PC-3 (cell line): Measurements from ENCODE around the gene ENPP3. TPM values are rescaled to one million over a fixed set of nuclear protein-coding genes. Genes with fewer than 3 reads are reported as not detected.

ENCODE experiments used
- ATAC-seq: fragments of 200-7000 bp; cut with Tn5 transposase; 2 replicates; pipeline ENCODE4 v1.9.1; 2020; ENCODE audit warnings: mild to moderate bottlenecking, moderate library complexity
- BruUV-seq: library from RNA; stranded (reverse); fragments of 400-500 nt; replicated peaks from 2 replicates; lab custom pipeline; 2021; lab: Mats Ljungman, UMichigan
- CTCF ChIA-PET: fragments of 300-600 bp; sonication (Branson Sonifier 250); formaldehyde crosslinking; loops from one replicate; lab custom pipeline; 2022; ENCODE audit warnings: antibody characterized with exemption; lab: Charles Lee
- POLR2A ChIA-PET: fragments of 300-600 bp; sonication (Branson Sonifier 250); formaldehyde crosslinking; loops from one replicate; lab custom pipeline; 2022; ENCODE audit warnings: antibody characterized with exemption; ENCODE audit not compliant: unreplicated experiment; lab: Charles Lee
- DNase-seq: peaks from one replicate; pipeline ENCODE4 v3.0.0-alpha.2; 2015
- H2AFZ ChIP-seq: fragments of 300-600 bp; sonication (generic); 2 replicates; pipeline ENCODE4 v1.6.0; 2016; ENCODE audit warnings: antibody characterized with exemption, low read length
- H3F3A ChIP-seq: fragments of 300-600 bp; sonication (generic); one replicate; pipeline ENCODE4 v1.6.0; 2017; ENCODE audit warnings: antibody characterized with exemption, low read length, control low read depth, mild to moderate bottlenecking; ENCODE audit not compliant: unreplicated experiment
- H3K27ac ChIP-seq: fragments of 300-600 bp; sonication (generic); 2 replicates; pipeline ENCODE4 v1.5.1; 2016; ENCODE audit warnings: mild to moderate bottlenecking, low read length
- H3K27me3 ChIP-seq: fragments of 300-600 bp; sonication (generic); 2 replicates; pipeline ENCODE4 v1.6.1; 2016; ENCODE audit warnings: low read length, mixed read lengths
- H3K36me3 ChIP-seq: fragments of 300-600 bp; sonication (generic); 2 replicates; pipeline ENCODE4 v1.6.1; 2016; ENCODE audit warnings: low read depth, mixed run types, low read length, mixed read lengths
- H3K4me1 ChIP-seq: fragments of 300-600 bp; sonication (generic); 2 replicates; pipeline ENCODE4 v1.5.1; 2016; ENCODE audit warnings: low read length; ENCODE audit not compliant: insufficient read depth
- H3K4me2 ChIP-seq: fragments of 300-600 bp; sonication (generic); 2 replicates; pipeline ENCODE4 v1.6.0; 2016; ENCODE audit warnings: low read length
- H3K4me3 ChIP-seq: fragments of 300-600 bp; sonication (generic); 2 replicates; pipeline ENCODE4 v1.5.1; 2016; ENCODE audit warnings: mild to moderate bottlenecking, low read length, mixed read lengths
- H3K79me2 ChIP-seq: fragments of 300-600 bp; sonication (generic); 2 replicates; pipeline ENCODE4 v1.6.1; 2017; ENCODE audit warnings: low read length, mixed read lengths
- H3K9ac ChIP-seq: fragments of 300-600 bp; sonication (generic); 2 replicates; pipeline ENCODE4 v1.6.0; 2016; ENCODE audit warnings: mild to moderate bottlenecking, low read length
- H3K9me2 ChIP-seq: fragments of 300-600 bp; sonication (generic); replicated peaks from 2 replicates; pipeline ENCODE4 v1.6.1; 2016; ENCODE audit warnings: mixed run types, low read length, mixed read lengths
- H3K9me3 ChIP-seq: fragments of 300-600 bp; sonication (generic); 2 replicates; pipeline ENCODE4 v1.6.1; 2016; ENCODE audit warnings: low read length, mixed read lengths
- H4K20me1 ChIP-seq: fragments of 300-600 bp; sonication (generic); 2 replicates; pipeline ENCODE4 v1.6.1; 2016; ENCODE audit warnings: low read length, mixed read lengths
- EZH2 ChIP-seq: fragments of 300-600 bp; sonication (generic); IDR thresholded peaks from one replicate; pipeline ENCODE4 v1.6.1; 2017; ENCODE audit warnings: antibody characterized with exemption, mild to moderate bottlenecking, low read length; ENCODE audit not compliant: unreplicated experiment
- EZH2phosphoT487 ChIP-seq: fragments of 300-600 bp; sonication (generic); IDR thresholded peaks from 2 replicates; pipeline ENCODE4 v1.6.1; 2018; ENCODE audit warnings: mild to moderate bottlenecking, antibody characterized with exemption, low read length, borderline replicate concordance
- intact Hi-C: fragments of 100-400 bp; cut with micrococcal nuclease; formaldehyde crosslinking; loops from 2 replicates; pipeline ENCODE4 v1.9.0; 2023
- total RNA-seq: library from RNA; depleted of rRNA; stranded (reverse); fragments of >200 nt; gene quantifications from 2 replicates; pipeline ENCODE4 v1.2.3, GENCODE V29; 2014
- TF ChIP-seq, protein P1 (sequence below): fragments of 300-600 bp; sonication (generic); conservative IDR thresholded peaks from 2 replicates; pipeline ENCODE4 v1.5.1; 2017; ENCODE audit warnings: antibody characterized with exemption, low read depth, mild to moderate bottlenecking, low read length

Gene ENPP3
- total RNA-seq, 1 experiment from 2014 or later, result 0.18 TPM

DNA sequence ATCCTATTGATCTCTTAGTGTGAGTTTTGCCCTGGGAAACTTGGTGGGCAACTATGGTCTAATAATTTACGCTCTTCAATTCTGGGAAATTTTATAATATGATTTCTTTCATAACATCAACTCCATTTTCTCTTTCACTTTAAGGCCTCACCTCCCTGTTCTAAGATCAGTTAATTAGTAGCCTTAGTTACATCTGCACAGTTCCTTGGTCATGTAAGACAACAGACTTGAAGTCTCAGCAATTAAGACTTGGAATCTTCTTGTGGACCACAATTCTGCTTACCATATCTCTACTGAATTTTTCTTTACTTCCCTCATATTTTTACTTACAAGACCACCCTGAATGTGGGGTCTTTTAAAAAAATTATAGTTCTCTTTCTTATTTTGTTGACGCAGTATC, 8.7 kb downstream of the ENPP3 start:
- Histone ChIP-seq H3K36me3 (no peaks in the 10 kb centered on the region), H3K9ac (no peak overlapping the region), H4K20me1 (no peaks in the 10 kb centered on the region), H3K27me3 (no peaks in the 10 kb centered on the region), H3F3A (no peaks in the 10 kb centered on the region), H3K9me2 (no peaks in the 10 kb centered on the region), H3K4me1 (peaks cover 5% of the 10 kb centered on the region), H3K27ac (no peak overlapping the region), H3K4me3 (no peak overlapping the region), H2AFZ (no peak overlapping the region), H3K9me3 (no peaks in the 10 kb centered on the region), H3K79me2 (no peaks in the 10 kb centered on the region), H3K4me2 (no peak overlapping the region)
- intact Hi-C loops, result no loop called here
- BruUV-seq, result no TSS peak
- DNase-seq (no peak), ATAC-seq (no peak)
- POLR2A ChIA-PET, result no interaction called here
- TF ChIP-seq EZH2phosphoT487 (no peak), EZH2 (no peak)
- TF ChIP-seq, protein P1, sequence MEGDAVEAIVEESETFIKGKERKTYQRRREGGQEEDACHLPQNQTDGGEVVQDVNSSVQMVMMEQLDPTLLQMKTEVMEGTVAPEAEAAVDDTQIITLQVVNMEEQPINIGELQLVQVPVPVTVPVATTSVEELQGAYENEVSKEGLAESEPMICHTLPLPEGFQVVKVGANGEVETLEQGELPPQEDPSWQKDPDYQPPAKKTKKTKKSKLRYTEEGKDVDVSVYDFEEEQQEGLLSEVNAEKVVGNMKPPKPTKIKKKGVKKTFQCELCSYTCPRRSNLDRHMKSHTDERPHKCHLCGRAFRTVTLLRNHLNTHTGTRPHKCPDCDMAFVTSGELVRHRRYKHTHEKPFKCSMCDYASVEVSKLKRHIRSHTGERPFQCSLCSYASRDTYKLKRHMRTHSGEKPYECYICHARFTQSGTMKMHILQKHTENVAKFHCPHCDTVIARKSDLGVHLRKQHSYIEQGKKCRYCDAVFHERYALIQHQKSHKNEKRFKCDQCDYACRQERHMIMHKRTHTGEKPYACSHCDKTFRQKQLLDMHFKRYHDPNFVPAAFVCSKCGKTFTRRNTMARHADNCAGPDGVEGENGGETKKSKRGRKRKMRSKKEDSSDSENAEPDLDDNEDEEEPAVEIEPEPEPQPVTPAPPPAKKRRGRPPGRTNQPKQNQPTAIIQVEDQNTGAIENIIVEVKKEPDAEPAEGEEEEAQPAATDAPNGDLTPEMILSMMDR, result no peak
- CTCF ChIA-PET, result no interaction called here

GRCh38 chr6:131646249-131646670, 9.2 kb downstream of the ENPP3 start:
- Histone ChIP-seq H3K79me2 (no peaks in the 10 kb centered on the region), H2AFZ (no peak overlapping the region), H3K9ac (no peak overlapping the region), H3K9me2 (no peaks in the 10 kb centered on the region), H4K20me1 (no peaks in the 10 kb centered on the region), H3K4me2 (no peak overlapping the region), H3K4me1 (peaks cover 10% of the 10 kb centered on the region), H3K36me3 (no peaks in the 10 kb centered on the region), H3K9me3 (no peaks in the 10 kb centered on the region), H3F3A (no peaks in the 10 kb centered on the region), H3K27ac (no peak overlapping the region), H3K4me3 (no peak overlapping the region), H3K27me3 (no peaks in the 10 kb centered on the region)
- TF ChIP-seq EZH2phosphoT487, result no peak
- TF ChIP-seq, protein P1, result no peak
- TF ChIP-seq EZH2, result no peak
- intact Hi-C loops, result no loop called here
- DNase-seq, result no peak
- no peak for ATAC-seq
- POLR2A ChIA-PET, result no interaction called here
- CTCF ChIA-PET, result no interaction called here
- BruUV-seq, result no TSS peak

- peak overlapping the region; percentile 52 for H3K4me3 ChIP-seq
- H3K27ac ChIP-seq, result peak overlapping the region; percentile 97
- no peak for TF ChIP-seq EZH2phosphoT487
- TF ChIP-seq, protein P1, result no peak
- no peak for TF ChIP-seq EZH2
- ATAC-seq (peak; percentile 70), DNase-seq (peak; percentile 74)
- peak overlapping the region; percentile 84 for H3K4me2 ChIP-seq
- H3F3A ChIP-seq, result peaks cover 8% of the 10 kb centered on the region
- ChIA-PET CTCF (no interaction called here), POLR2A (no interaction called here)
- H4K20me1 ChIP-seq, result no peaks in the 10 kb centered on the region
- no peaks in the 10 kb centered on the region for H3K9me3 ChIP-seq
- H3K9ac ChIP-seq, result peak overlapping the region; percentile 73
- BruUV-seq, result no TSS peak
- peaks cover 32% of the 10 kb centered on the region for H3K4me1 ChIP-seq
- H2AFZ ChIP-seq, result no peak overlapping the region
- no peaks in the 10 kb centered on the region for H3K36me3 ChIP-seq
- no peaks in the 10 kb centered on the region for H3K27me3 ChIP-seq
- intact Hi-C loops, result loop anchor here (2.0 kb wide), 1 partner anchor 23 kb away; the partner anchor contains the start of gene MED23
- H3K9me2 ChIP-seq, result no peaks in the 10 kb centered on the region
- H3K79me2 ChIP-seq, result no peaks in the 10 kb centered on the region
Measured at GRCh38 chr6:131651782-131652181, 14.7 kb downstream of the ENPP3 start.
